Measurements from ENCODE around the gene SNTB2. TPM values are rescaled to one million over a fixed set of nuclear protein-coding genes. Genes with fewer than 3 reads are reported as not detected.

The SNTB2 gene
- total RNA-seq, 4 donors from 2014 or later, result 32.5 to 60.4 (median 51.8) TPM

DNA sequence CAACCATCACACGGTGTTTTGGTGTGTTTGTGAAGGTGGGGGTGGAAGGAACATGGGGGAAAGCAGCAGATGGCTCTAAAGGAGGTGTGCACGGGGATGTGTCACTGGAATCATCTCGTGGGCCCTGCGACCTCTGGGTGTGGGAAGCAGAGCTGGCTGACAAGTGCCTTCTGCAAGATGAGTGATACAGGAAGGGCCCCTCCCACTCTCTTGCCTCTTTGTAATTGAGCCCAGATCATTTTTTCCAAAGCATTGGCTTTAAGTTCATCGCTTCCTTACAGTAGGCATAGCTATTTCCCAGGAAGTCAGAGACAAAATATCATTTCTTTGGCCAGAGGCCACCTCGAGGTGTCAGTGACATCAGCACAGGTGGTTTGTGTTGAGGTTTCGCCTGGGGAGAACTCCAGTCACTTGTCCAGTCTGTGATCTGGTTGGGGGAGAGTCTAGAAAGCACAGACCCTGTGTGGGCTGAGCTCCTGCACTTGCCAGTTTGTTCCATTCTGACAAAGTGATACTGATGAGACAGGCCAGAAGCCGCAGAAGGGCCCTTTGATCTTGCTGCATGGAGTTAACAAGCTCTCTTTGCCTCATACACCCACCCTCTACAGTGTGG is 20.6 kb upstream of the SNTB2 start:
- H3K4me3 ChIP-seq (ENCODE audit: low read depth, poor library complexity, severe bottlenecking), result no peak overlapping the region
- intact Hi-C loops (cut with DNase I; ENCODE audit: low total_unique reads), result no loop called here
- DNase-seq (ENCODE audit: low spot score in 2 of 2), result peak in 1 of 2 donors; percentile 61
- no peak for TF ChIP-seq POLR2A (IDR thresholded peaks at IDR 0.05)
- TF ChIP-seq, protein P1, sequence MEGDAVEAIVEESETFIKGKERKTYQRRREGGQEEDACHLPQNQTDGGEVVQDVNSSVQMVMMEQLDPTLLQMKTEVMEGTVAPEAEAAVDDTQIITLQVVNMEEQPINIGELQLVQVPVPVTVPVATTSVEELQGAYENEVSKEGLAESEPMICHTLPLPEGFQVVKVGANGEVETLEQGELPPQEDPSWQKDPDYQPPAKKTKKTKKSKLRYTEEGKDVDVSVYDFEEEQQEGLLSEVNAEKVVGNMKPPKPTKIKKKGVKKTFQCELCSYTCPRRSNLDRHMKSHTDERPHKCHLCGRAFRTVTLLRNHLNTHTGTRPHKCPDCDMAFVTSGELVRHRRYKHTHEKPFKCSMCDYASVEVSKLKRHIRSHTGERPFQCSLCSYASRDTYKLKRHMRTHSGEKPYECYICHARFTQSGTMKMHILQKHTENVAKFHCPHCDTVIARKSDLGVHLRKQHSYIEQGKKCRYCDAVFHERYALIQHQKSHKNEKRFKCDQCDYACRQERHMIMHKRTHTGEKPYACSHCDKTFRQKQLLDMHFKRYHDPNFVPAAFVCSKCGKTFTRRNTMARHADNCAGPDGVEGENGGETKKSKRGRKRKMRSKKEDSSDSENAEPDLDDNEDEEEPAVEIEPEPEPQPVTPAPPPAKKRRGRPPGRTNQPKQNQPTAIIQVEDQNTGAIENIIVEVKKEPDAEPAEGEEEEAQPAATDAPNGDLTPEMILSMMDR (IDR thresholded peaks at IDR 0.05), result no peak
- 44 to 48% methylated on average over 8 of the region's 8 CpGs for WGBS, 2 donors

DNA sequence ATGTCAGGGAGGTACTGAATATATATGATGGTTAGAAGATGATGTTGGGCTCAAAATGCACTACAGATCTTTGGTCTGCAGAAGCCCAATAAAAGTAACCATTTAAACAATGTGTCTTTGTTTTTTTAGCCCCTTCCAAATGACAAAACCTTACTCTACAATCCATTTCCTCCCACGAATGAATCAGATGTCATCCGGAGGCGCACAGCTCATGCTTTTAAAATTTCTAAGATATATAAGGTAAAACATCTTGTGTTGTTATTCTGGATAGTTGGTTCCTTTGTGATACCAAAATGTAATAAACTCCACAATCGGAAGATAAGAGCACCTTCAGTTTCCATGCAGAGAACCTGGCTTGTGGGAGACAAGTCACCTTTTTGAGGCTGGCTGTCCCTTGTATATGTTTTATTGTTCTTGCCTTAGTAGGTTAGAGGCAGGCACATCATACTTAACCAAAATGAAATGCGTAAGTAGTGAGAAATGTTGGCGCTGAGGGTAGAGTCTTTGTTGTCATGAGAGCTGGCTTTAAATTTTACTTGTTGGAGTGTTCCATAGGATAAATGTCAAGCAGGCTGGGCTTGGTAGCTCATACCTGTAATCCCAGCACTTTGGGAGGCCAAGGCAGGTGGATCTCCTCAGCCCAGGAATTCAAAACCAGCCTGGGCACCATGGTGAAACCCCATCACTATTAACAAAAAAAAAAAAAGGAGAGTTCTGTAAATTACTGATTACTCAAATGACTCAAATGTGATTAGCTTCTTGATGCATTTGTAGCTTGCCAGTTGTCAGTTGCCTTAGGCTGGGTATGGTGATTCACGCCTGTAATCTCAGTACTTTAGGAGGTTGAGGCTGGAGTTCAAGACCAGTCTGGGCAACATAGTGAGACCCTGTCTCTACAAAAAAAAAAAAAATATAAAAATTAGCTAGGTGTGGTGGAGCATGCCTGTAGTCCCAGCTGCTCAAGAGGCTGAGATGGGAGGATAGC is 19.7 kb upstream of the SNTB2 start:
- no peak for DNase-seq (ENCODE audit: low spot score in 2 of 2)
- no peak overlapping the region for H3K4me3 ChIP-seq (ENCODE audit: low read depth, poor library complexity, severe bottlenecking)
- 84 to 87% methylated on average over 7 of the region's 7 CpGs for whole genome bisulfite sequencing, 2 donors
- intact Hi-C loops (cut with DNase I; ENCODE audit: low total_unique reads), result no loop called here
- TF ChIP-seq, protein P1 (IDR thresholded peaks at IDR 0.05), result no peak
- TF ChIP-seq POLR2A (IDR thresholded peaks at IDR 0.05), result no peak

DNA sequence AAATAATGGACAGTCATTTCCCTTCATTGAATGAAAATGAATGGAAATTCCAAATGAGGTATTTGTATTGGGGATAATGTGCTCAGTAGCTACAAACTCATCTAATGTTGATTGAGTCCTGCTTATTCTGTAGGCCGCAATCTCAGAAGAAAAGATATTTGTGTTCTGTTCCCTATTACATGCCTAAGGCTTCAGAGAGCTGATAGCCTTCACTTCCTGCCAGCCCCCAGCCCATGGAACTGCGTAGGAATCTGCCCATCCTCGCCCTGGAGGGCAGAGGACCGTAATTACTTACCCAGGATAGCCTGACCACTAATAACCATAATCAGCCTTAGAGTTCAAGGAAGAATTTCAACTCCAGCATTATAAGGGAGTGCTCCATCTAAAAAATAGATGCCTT is 17.9 kb upstream of the SNTB2 start:
- no peak for TF ChIP-seq POLR2A (IDR thresholded peaks at IDR 0.05)
- TF ChIP-seq, protein P1 (IDR thresholded peaks at IDR 0.05), result no peak
- no peak overlapping the region for H3K4me3 ChIP-seq (ENCODE audit: low read depth, poor library complexity, severe bottlenecking)
- peak in 1 of 2 donors; percentile 56 for DNase-seq (ENCODE audit: low spot score in 2 of 2)
- intact Hi-C loops (cut with DNase I; ENCODE audit: low total_unique reads), result no loop called here
- WGBS, 2 donors, result 88 to 100% methylated on average over 4 of the region's 4 CpGs

DNA sequence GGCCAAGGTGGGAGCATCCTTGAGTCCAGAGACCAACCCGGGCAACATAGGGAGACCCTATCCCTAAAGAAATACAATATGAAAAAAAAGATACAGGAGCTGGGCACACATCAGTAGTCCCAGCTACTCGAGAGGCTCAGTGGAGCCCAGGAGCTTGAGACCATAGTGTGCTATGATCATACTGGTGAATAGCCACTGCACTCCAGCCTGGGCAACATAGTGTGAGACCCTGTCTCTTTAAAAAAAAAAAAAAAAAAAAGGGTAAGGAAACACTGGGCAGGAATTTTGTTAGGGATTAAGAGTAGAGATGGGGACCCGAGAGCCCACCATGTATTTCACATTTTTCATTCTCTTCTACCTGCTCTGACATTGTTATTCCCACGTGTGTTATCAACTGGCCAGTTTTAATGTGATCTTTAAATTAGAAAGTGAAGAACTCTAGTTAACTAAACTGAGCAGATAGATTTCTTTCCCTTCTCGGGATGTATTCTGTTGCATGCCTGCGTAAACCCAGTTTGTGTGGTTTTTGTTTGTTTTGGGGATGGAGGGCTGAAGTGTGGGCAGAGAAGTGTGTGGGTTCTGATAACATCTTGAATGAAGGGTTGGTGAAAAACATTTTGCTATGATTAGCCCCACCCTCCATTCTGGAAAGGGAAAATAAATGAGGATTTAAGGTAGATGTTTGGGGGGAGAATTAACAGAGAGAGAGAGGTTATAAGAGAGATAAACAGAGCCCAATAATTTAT is 17.2 kb upstream of the SNTB2 start:
- TF ChIP-seq, protein P1 (IDR thresholded peaks at IDR 0.05), result no peak
- no peak for TF ChIP-seq POLR2A (IDR thresholded peaks at IDR 0.05)
- H3K4me3 ChIP-seq (ENCODE audit: low read depth, poor library complexity, severe bottlenecking), result no peak overlapping the region
- 92% methylated on average over 6 of the region's 6 CpGs for WGBS, 2 donors
- peak in 1 of 2 donors; percentile 52 for DNase-seq (ENCODE audit: low spot score in 2 of 2)
- intact Hi-C loops (cut with DNase I; ENCODE audit: low total_unique reads), result no loop called here

DNA sequence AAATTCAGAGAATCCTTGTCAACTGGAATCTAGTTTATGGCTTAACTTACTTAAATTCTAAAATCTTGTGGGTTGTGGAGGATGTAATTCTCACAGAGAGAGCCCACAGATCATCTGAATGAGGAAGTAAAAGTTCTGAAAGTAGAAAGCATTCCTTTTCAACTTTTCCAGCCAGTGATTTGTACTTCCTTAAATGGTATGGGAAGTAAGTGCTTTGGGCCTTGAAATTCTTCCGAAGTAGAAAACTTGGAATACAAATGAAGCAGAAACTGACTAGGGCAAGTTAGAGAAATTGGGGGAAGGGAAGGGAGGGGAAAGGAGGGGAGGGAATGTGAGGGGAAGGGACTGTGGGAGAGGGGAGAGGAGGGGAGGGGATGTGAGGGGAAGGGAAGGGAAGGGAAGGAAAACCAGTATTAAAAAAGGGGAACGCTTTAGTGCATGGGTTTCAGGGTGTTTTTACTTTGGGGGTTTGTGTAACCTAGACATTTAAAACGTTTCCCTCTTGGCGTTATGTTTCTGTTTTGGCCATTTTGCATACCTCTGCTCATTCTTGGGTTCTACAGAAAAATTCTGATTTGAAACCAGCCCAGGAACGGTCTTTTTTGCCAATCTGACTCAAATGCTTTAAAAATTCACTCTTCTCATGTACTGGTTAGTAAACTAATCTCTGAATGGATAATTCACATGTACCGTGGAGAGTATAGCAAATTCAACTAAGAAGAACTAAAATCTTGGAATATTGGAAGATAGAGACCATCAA is 15.5 kb upstream of the SNTB2 start:
- no peak overlapping the region for H3K4me3 ChIP-seq (ENCODE audit: low read depth, poor library complexity, severe bottlenecking)
- peak in 1 of 2 donors; percentile 0 for DNase-seq (ENCODE audit: low spot score in 2 of 2)
- no peak for TF ChIP-seq POLR2A (IDR thresholded peaks at IDR 0.05)
- TF ChIP-seq, protein P1 (IDR thresholded peaks at IDR 0.05), result no peak
- 53 to 60% methylated on average over 6 of the region's 6 CpGs for WGBS, 2 donors
- intact Hi-C loops (cut with DNase I; ENCODE audit: low total_unique reads), result no loop called here
